Measurements from ENCODE around the gene ERICH6B. TPM values are rescaled to one million over a fixed set of nuclear protein-coding genes. Genes with fewer than 3 reads are reported as not detected.

ERICH6B gene
- total and polyA plus RNA-seq, 4 donors = 0.94 TPM; not detected in 3

DNA sequence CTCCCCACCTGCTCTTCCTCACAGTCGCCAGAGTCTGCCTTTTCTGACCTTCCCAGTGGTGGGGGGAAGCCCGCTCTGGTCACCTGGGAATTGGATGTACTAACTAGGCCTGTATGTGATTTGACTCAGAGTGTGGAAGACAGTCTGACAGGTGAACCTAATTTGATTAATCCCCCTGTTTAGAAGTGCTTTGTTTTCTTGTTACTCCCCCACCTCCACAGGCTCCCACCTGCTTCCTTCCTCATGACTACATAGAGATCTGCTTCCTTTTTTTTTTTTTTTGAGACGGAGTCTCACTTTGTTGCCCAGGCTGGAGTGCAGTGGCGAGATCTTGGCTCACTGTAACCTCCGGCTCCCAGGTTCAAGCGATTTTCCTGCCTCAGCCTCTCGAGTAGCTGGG, 106.8 kb downstream of the ERICH6B start:
- WGBS = 88% methylated on average over 7 of the region's 7 CpGs
- Histone ChIP-seq H3K4me1 (ENCODE audit: control insufficient read depth in 4 of 4, insufficient read depth in 4 of 4, low read length in 3 of 4) (no peaks in the 10 kb centered on the region), H3K27me3 (ENCODE audit: control insufficient read depth in 4 of 4, insufficient read depth in 4 of 4, low read length in 3 of 4) (no peaks in the 10 kb centered on the region), H3K9ac (ENCODE audit: low read depth in 1 of 2, low read length in 2 of 2) (no peak overlapping the region), H3K9me3 (ENCODE audit: control insufficient read depth in 4 of 4, low read length in 3 of 4) (no peaks in the 10 kb centered on the region), H3K27ac (ENCODE audit: low read depth in 1 of 2, low read length in 2 of 2) (no peak overlapping the region), H3K4me3 (ENCODE audit: low read depth in 1 of 3, low read length in 3 of 3) (no peak overlapping the region), H3K36me3 (ENCODE audit: control insufficient read depth in 4 of 4, insufficient read depth in 3 of 4, low read depth in 1 of 4, low read length in 3 of 4) (peaks cover 29 to 71% (median 59%) of the 10 kb centered on the region in 4 donors)
- TF ChIP-seq, protein P1, sequence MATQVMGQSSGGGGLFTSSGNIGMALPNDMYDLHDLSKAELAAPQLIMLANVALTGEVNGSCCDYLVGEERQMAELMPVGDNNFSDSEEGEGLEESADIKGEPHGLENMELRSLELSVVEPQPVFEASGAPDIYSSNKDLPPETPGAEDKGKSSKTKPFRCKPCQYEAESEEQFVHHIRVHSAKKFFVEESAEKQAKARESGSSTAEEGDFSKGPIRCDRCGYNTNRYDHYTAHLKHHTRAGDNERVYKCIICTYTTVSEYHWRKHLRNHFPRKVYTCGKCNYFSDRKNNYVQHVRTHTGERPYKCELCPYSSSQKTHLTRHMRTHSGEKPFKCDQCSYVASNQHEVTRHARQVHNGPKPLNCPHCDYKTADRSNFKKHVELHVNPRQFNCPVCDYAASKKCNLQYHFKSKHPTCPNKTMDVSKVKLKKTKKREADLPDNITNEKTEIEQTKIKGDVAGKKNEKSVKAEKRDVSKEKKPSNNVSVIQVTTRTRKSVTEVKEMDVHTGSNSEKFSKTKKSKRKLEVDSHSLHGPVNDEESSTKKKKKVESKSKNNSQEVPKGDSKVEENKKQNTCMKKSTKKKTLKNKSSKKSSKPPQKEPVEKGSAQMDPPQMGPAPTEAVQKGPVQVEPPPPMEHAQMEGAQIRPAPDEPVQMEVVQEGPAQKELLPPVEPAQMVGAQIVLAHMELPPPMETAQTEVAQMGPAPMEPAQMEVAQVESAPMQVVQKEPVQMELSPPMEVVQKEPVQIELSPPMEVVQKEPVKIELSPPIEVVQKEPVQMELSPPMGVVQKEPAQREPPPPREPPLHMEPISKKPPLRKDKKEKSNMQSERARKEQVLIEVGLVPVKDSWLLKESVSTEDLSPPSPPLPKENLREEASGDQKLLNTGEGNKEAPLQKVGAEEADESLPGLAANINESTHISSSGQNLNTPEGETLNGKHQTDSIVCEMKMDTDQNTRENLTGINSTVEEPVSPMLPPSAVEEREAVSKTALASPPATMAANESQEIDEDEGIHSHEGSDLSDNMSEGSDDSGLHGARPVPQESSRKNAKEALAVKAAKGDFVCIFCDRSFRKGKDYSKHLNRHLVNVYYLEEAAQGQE (IDR thresholded peaks at IDR 0.05) = no peak
- TF ChIP-seq, protein P2, sequence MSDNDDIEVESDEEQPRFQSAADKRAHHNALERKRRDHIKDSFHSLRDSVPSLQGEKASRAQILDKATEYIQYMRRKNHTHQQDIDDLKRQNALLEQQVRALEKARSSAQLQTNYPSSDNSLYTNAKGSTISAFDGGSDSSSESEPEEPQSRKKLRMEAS (IDR thresholded peaks at IDR 0.05) = no peak
- TF ChIP-seq SP1 (IDR thresholded peaks at IDR 0.05) = no peak
- TF ChIP-seq RAD21 (IDR thresholded peaks at IDR 0.05) = no peak
- TF ChIP-seq, protein P3, sequence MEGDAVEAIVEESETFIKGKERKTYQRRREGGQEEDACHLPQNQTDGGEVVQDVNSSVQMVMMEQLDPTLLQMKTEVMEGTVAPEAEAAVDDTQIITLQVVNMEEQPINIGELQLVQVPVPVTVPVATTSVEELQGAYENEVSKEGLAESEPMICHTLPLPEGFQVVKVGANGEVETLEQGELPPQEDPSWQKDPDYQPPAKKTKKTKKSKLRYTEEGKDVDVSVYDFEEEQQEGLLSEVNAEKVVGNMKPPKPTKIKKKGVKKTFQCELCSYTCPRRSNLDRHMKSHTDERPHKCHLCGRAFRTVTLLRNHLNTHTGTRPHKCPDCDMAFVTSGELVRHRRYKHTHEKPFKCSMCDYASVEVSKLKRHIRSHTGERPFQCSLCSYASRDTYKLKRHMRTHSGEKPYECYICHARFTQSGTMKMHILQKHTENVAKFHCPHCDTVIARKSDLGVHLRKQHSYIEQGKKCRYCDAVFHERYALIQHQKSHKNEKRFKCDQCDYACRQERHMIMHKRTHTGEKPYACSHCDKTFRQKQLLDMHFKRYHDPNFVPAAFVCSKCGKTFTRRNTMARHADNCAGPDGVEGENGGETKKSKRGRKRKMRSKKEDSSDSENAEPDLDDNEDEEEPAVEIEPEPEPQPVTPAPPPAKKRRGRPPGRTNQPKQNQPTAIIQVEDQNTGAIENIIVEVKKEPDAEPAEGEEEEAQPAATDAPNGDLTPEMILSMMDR (IDR thresholded peaks at IDR 0.05; ENCODE audit: low read depth, low read length, missing input control) = no peak
- TF ChIP-seq FOXA1 (IDR thresholded peaks at IDR 0.05) = no peak
- TF ChIP-seq, protein P4, sequence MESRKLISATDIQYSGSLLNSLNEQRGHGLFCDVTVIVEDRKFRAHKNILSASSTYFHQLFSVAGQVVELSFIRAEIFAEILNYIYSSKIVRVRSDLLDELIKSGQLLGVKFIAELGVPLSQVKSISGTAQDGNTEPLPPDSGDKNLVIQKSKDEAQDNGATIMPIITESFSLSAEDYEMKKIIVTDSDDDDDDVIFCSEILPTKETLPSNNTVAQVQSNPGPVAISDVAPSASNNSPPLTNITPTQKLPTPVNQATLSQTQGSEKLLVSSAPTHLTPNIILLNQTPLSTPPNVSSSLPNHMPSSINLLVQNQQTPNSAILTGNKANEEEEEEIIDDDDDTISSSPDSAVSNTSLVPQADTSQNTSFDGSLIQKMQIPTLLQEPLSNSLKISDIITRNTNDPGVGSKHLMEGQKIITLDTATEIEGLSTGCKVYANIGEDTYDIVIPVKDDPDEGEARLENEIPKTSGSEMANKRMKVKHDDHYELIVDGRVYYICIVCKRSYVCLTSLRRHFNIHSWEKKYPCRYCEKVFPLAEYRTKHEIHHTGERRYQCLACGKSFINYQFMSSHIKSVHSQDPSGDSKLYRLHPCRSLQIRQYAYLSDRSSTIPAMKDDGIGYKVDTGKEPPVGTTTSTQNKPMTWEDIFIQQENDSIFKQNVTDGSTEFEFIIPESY (IDR thresholded peaks at IDR 0.05) = no peak
- TF ChIP-seq RXRA (IDR thresholded peaks at IDR 0.05) = no peak
- TF ChIP-seq HNF4G (IDR thresholded peaks at IDR 0.05) = no peak
- TF ChIP-seq YY1 (IDR thresholded peaks at IDR 0.05) = no peak
- no peak for TF ChIP-seq JUND (IDR thresholded peaks at IDR 0.05)
- no peak for TF ChIP-seq HNF4A (conservative IDR thresholded peaks at IDR 0.05)
- no peak for TF ChIP-seq GABPA (IDR thresholded peaks at IDR 0.05 in 1 of 2, conservative IDR thresholded peaks at IDR 0.05 in 1 of 2)
- no peak for TF ChIP-seq NR2F2 (IDR thresholded peaks at IDR 0.05)
- no peak for DNase-seq (ENCODE audit: low spot score)

DNA sequence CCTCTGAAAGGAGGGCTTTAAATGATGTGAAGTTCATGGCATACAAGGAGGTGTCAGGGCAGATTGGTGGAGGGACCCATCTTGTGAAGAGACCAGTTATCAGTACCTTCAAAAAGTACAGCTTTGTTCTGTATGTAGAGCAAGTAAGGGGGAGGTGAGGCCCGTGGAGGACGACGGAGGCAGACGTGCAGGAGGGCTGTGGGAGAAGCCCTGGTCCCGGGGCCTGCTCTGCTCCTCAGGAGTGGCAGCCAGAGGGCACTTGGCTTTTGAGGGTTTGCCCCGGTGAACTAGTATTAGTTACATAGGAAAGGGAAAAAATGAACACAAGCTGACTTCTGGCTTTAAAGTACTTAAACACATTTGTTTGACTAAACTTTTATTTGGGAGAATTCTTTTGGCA, 108.7 kb downstream of the ERICH6B start:
- H3K36me3 ChIP-seq (ENCODE audit: control insufficient read depth in 4 of 4, insufficient read depth in 3 of 4, low read depth in 1 of 4, low read length in 3 of 4) = peaks cover 27 to 65% (median 55%) of the 10 kb centered on the region in 4 donors
- no peak overlapping the region for H3K9ac ChIP-seq (ENCODE audit: low read depth in 1 of 2, low read length in 2 of 2)
- no peaks in the 10 kb centered on the region for H3K9me3 ChIP-seq (ENCODE audit: control insufficient read depth in 4 of 4, low read length in 3 of 4)
- no peak overlapping the region for H3K27ac ChIP-seq (ENCODE audit: low read depth in 1 of 2, low read length in 2 of 2)
- no peak overlapping the region for H3K4me3 ChIP-seq (ENCODE audit: low read depth in 1 of 3, low read length in 3 of 3)
- 91% methylated on average over 6 of the region's 6 CpGs for WGBS
- H3K4me1 ChIP-seq (ENCODE audit: control insufficient read depth in 4 of 4, insufficient read depth in 4 of 4, low read length in 3 of 4) = peaks cover 0 to 5% (median 3%) of the 10 kb centered on the region in 4 donors
- H3K27me3 ChIP-seq (ENCODE audit: control insufficient read depth in 4 of 4, insufficient read depth in 4 of 4, low read length in 3 of 4) = no peaks in the 10 kb centered on the region
- DNase-seq (ENCODE audit: low spot score) = no peak
- TF ChIP-seq GABPA (IDR thresholded peaks at IDR 0.05 in 1 of 2, conservative IDR thresholded peaks at IDR 0.05 in 1 of 2) = no peak
- no peak for TF ChIP-seq RXRA (IDR thresholded peaks at IDR 0.05)
- TF ChIP-seq HNF4G (IDR thresholded peaks at IDR 0.05) = no peak
- no peak for TF ChIP-seq YY1 (IDR thresholded peaks at IDR 0.05)
- no peak for TF ChIP-seq HNF4A (conservative IDR thresholded peaks at IDR 0.05)
- TF ChIP-seq, protein P2 (IDR thresholded peaks at IDR 0.05) = no peak
- TF ChIP-seq FOXA2 (IDR thresholded peaks at IDR 0.05) = no peak
- no peak for TF ChIP-seq FOXA1 (IDR thresholded peaks at IDR 0.05)
- no peak for TF ChIP-seq RAD21 (IDR thresholded peaks at IDR 0.05)
- TF ChIP-seq, protein P5, sequence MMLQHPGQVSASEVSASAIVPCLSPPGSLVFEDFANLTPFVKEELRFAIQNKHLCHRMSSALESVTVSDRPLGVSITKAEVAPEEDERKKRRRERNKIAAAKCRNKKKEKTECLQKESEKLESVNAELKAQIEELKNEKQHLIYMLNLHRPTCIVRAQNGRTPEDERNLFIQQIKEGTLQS (IDR thresholded peaks at IDR 0.05) = no peak
- TF ChIP-seq SP1 (IDR thresholded peaks at IDR 0.05) = no peak
- TF ChIP-seq, protein P3 (IDR thresholded peaks at IDR 0.05; ENCODE audit: low read depth, low read length, missing input control) = no peak
- no peak for TF ChIP-seq JUND (IDR thresholded peaks at IDR 0.05)
- no peak for TF ChIP-seq TAF1 (conservative IDR thresholded peaks at IDR 0.05)
- no peak for TF ChIP-seq NR2F2 (IDR thresholded peaks at IDR 0.05)
